Mammary epithelial cell (primary cell): ENCODE measurements around the gene BAHCC1.

Experiments
- EZH2 ChIP-seq: IDR thresholded peaks from 2 replicates; pipeline ENCODE4 v1.6.1; 2012; ENCODE audit warnings: low read length, inconsistent platforms, borderline replicate concordance
- TF ChIP-seq, protein P1 (sequence below), 2 donors: IDR thresholded peaks in 1 of 2; conservative IDR thresholded peaks in 1 of 2; 2 replicates each; pipeline ENCODE4 v1.5.1; 2011 to 2012; ENCODE audit warnings: inconsistent platforms in 2 of 2, low read length in 2 of 2, mild to moderate bottlenecking in 2 of 2, control low read depth in 1 of 2, low read depth in 1 of 2; ENCODE audit not compliant: insufficient read depth in 1 of 2; ENCODE audit errors: extremely low read depth in 1 of 2

DNA sequence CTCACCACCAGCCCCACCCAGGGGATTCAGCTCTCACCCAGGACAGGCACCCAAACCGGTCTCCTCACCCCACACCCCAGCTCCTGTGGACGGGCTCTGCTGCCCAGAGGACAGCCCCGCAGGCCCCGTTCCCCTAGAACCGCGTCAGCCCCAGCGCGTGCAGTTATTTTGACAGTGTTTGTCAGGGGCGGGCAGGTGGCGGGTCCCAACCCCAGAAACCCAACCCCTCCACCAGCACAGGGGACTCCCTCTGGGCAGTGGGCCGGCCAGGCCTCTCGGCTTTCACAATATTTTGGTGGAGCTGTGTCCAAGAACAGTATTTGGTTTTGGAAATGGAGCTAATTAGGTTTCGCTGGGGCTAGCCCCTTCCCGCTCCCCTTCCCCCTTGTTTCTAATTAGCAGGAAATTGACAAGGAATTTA, 44.8 kb downstream of the BAHCC1 start:
- TF ChIP-seq, protein P1, sequence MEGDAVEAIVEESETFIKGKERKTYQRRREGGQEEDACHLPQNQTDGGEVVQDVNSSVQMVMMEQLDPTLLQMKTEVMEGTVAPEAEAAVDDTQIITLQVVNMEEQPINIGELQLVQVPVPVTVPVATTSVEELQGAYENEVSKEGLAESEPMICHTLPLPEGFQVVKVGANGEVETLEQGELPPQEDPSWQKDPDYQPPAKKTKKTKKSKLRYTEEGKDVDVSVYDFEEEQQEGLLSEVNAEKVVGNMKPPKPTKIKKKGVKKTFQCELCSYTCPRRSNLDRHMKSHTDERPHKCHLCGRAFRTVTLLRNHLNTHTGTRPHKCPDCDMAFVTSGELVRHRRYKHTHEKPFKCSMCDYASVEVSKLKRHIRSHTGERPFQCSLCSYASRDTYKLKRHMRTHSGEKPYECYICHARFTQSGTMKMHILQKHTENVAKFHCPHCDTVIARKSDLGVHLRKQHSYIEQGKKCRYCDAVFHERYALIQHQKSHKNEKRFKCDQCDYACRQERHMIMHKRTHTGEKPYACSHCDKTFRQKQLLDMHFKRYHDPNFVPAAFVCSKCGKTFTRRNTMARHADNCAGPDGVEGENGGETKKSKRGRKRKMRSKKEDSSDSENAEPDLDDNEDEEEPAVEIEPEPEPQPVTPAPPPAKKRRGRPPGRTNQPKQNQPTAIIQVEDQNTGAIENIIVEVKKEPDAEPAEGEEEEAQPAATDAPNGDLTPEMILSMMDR (conservative IDR thresholded peaks at IDR 0.05 in 1 of 2, IDR thresholded peaks at IDR 0.05 in 1 of 2; ENCODE audit: extremely low read depth in 1 of 2, insufficient read depth in 1 of 2, low read depth in 1 of 2, low read length in 2 of 2): no peak
- no peak for TF ChIP-seq EZH2
